Vagina (tissue), 2 donors: ENCODE data around the gene BSN. TPM values are rescaled to one million over a fixed set of nuclear protein-coding genes. Genes with fewer than 3 reads are reported as not detected.
"Not testable (repeated sequence)": the region's sequence is repeated elsewhere in the genome, so short reads cannot be mapped to it uniquely, and the experiment has no call there.

Experiments used
- DNase-seq, 2 donors: peaks; one replicate each; pipeline ENCODE4 v3.0.0-alpha.2; 2017; ENCODE audit errors: extremely low spot score in 2 of 2
- H3K27ac ChIP-seq: fragments of 200-600 bp; sonication (generic); one replicate; pipeline ENCODE4 v1.5.1; 2019
- H3K27me3 ChIP-seq: fragments of 200-600 bp; sonication (generic); one replicate; pipeline ENCODE4 v1.5.1; 2019
- H3K36me3 ChIP-seq, 2 donors: fragments of 200-600 bp; sonication (generic); one replicate each; pipeline ENCODE4 v1.5.1; 2017 to 2019
- H3K4me1 ChIP-seq: fragments of 200-600 bp; sonication (generic); one replicate; pipeline ENCODE4 v1.5.1; 2019
- H3K4me3 ChIP-seq, 2 donors: fragments of 200-600 bp; sonication (generic); 1 replicate in 1 of 2; 2 replicates in 1 of 2; pipeline ENCODE4 v1.5.1; 2016 to 2019
- H3K9me3 ChIP-seq: fragments of 200-600 bp; sonication (generic); one replicate; pipeline ENCODE4 v1.5.1; 2019
- CTCF ChIP-seq, 3 experiments: fragments of 450-650 bp in 2 of 3; fragments of 200-600 bp in 1 of 3; sonication (generic) in 1 of 3; IDR thresholded peaks; one replicate each; pipeline ENCODE4 v1.5.1; 2017 to 2019; ENCODE audit warnings: antibody characterized with exemption in 3 of 3, mild to moderate bottlenecking in 2 of 3, moderate library complexity in 2 of 3
- POLR2A ChIP-seq, 2 donors: fragments of 450-650 bp; IDR thresholded peaks; one replicate each; pipeline ENCODE4 v1.6.1; 2017; ENCODE audit warnings: antibody characterized with exemption in 2 of 2, mild to moderate bottlenecking in 2 of 2, moderate library complexity in 2 of 2
- POLR2AphosphoS5 ChIP-seq, 2 donors: sonication (generic); formaldehyde crosslinking; IDR thresholded peaks; one replicate each; pipeline ENCODE4 v1.9.0; 2017; ENCODE audit warnings: antibody characterized with exemption in 2 of 2, mild to moderate bottlenecking in 2 of 2, low read depth in 1 of 2; ENCODE audit not compliant: insufficient read depth in 1 of 2
- intact Hi-C: fragments of 100-400 bp; cut with DNase I; formaldehyde crosslinking; loops from one replicate; pipeline ENCODE4 v1.15.1; 2023
- total RNA-seq: library from RNA; depleted of rRNA; stranded (reverse); fragments of >200 nt; gene quantifications from one replicate; pipeline ENCODE4 v1.2.3, GENCODE V29; 2016

BSN gene
- total RNA-seq, 1 donor from 2014 or later: 0.74 TPM

GRCh38 chr3:49680493-49681231 is 126.4 kb downstream of the BSN start:
- Histone ChIP-seq H3K4me1 (peaks cover 3% of the 10 kb centered on the region), H3K27me3 (no peaks in the 10 kb centered on the region), H3K27ac (no peak overlapping the region), H3K4me3 (no peak overlapping the region), H3K9me3 (no peaks in the 10 kb centered on the region), H3K36me3 (peaks cover 0 to 73% of the 10 kb centered on the region in 2 donors)
- no peak for DNase-seq
- TF ChIP-seq CTCF (IDR thresholded peaks at IDR 0.05) (no peak), POLR2AphosphoS5 (IDR thresholded peaks at IDR 0.05; ENCODE audit: insufficient read depth in 1 of 2, low read depth in 1 of 2) (no peak), POLR2A (IDR thresholded peaks at IDR 0.05) (no peak)
- intact Hi-C loops: no loop called here

- Histone ChIP-seq H3K36me3 (peaks cover 0 to 68% of the 10 kb centered on the region in 2 donors), H3K4me1 (peaks cover 2% of the 10 kb centered on the region), H3K9me3 (no peaks in the 10 kb centered on the region), H3K27ac (no peak overlapping the region), H3K27me3 (no peaks in the 10 kb centered on the region), H3K4me3 (no peak overlapping the region)
- DNase-seq: no peak
- TF ChIP-seq POLR2AphosphoS5 (IDR thresholded peaks at IDR 0.05; ENCODE audit: insufficient read depth in 1 of 2, low read depth in 1 of 2) (no peak), CTCF (IDR thresholded peaks at IDR 0.05) (no peak), POLR2A (IDR thresholded peaks at IDR 0.05) (no peak)
- intact Hi-C loops: no loop called here
Observed at GRCh38 chr3:49681232-49681522, 126.9 kb downstream of the BSN start.

GRCh38 chr3:49681543-49681942 is 127.3 kb downstream of the BSN start:
- Histone ChIP-seq H3K4me1 (peaks cover 5% of the 10 kb centered on the region), H3K36me3 (peaks cover 0 to 64% of the 10 kb centered on the region in 2 donors), H3K9me3 (no peaks in the 10 kb centered on the region), H3K4me3 (no peak overlapping the region), H3K27ac (no peak overlapping the region), H3K27me3 (no peaks in the 10 kb centered on the region)
- TF ChIP-seq CTCF (IDR thresholded peaks at IDR 0.05) (no peak), POLR2AphosphoS5 (IDR thresholded peaks at IDR 0.05; ENCODE audit: insufficient read depth in 1 of 2, low read depth in 1 of 2) (no peak), POLR2A (IDR thresholded peaks at IDR 0.05) (no peak)
- intact Hi-C loops: no loop called here
- DNase-seq: no peak

GRCh38 chr3:49683162-49683561 is 128.9 kb downstream of the BSN start:
- Histone ChIP-seq H3K4me1 (peaks cover 16% of the 10 kb centered on the region), H3K9me3 (no peaks in the 10 kb centered on the region), H3K4me3 (no peak overlapping the region), H3K36me3 (peaks cover 0 to 58% of the 10 kb centered on the region in 2 donors), H3K27ac (no peak overlapping the region), H3K27me3 (no peaks in the 10 kb centered on the region)
- TF ChIP-seq POLR2AphosphoS5 (IDR thresholded peaks at IDR 0.05; ENCODE audit: insufficient read depth in 1 of 2, low read depth in 1 of 2) (no peak), CTCF (IDR thresholded peaks at IDR 0.05) (no peak), POLR2A (IDR thresholded peaks at IDR 0.05) (no peak)
- no peak for DNase-seq
- intact Hi-C loops: no loop called here

GRCh38 chr3:49684453-49684852 is 130.2 kb downstream of the BSN start:
- H3K9me3 ChIP-seq, intact Hi-C loops, H3K27ac ChIP-seq, DNase-seq, H3K4me3 ChIP-seq, H3K27me3 ChIP-seq: not testable (repeated sequence)
- peaks cover 0 to 45% of the 10 kb centered on the region in 2 donors for H3K36me3 ChIP-seq
- peaks cover 26% of the 10 kb centered on the region for H3K4me1 ChIP-seq

GRCh38 chr3:49685103-49685502 is 130.8 kb downstream of the BSN start:
- H3K9me3 ChIP-seq, DNase-seq, intact Hi-C loops, H3K4me3 ChIP-seq, H3K27ac ChIP-seq, H3K27me3 ChIP-seq: not testable (repeated sequence)
- Histone ChIP-seq H3K4me1 (peaks cover 31% of the 10 kb centered on the region), H3K36me3 (peaks cover 0 to 38% of the 10 kb centered on the region in 2 donors)

- H3K36me3 ChIP-seq: peaks cover 0 to 31% of the 10 kb centered on the region in 2 donors
- peak overlapping the region; percentile 37 to 38 for H3K4me3 ChIP-seq
- H3K4me1 ChIP-seq: peaks cover 38% of the 10 kb centered on the region
- DNase-seq, H3K27ac ChIP-seq, H3K9me3 ChIP-seq, H3K27me3 ChIP-seq, intact Hi-C loops: not testable (repeated sequence)
Observed at GRCh38 chr3:49685846-49686245, 131.6 kb downstream of the BSN start.

GRCh38 chr3:49686346-49686745 is 132.1 kb downstream of the BSN start:
- intact Hi-C loops, DNase-seq, H3K9me3 ChIP-seq, H3K27me3 ChIP-seq, H3K27ac ChIP-seq: not testable (repeated sequence)
- Histone ChIP-seq H3K36me3 (peaks cover 0 to 26% of the 10 kb centered on the region in 2 donors), H3K4me3 (peak overlapping the region; percentile 37 to 38), H3K4me1 (peaks cover 43% of the 10 kb centered on the region)
